ENCODE measurements around the gene SLC35D1. TPM values are rescaled to one million over a fixed set of nuclear protein-coding genes. Genes with fewer than 3 reads are reported as not detected.

Gene SLC35D1
- total RNA-seq, 1 donor from 2014 or later, result 5.6 TPM

DNA sequence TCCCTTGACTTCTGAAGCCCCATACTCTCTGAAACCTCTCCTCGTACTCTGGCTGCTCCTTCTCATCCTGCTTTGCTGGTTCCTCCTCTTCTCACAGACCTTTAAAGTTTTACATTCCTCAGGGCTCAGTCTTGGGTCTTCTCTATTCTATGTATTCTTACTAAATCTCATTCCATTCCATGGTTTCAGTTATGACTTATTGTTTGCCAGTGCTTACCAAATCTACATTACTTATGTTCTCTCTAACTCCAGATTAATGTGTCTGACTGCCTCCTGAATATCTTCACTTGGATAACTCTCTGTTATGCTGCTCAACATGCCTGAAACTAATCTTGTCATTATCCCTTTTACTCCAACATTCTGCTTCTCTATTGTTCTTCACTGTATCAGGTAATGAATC, 5.4 kb upstream of the SLC35D1 start:
- ATAC-seq (no peak), DNase-seq (no peak)
- TF ChIP-seq, protein P1, sequence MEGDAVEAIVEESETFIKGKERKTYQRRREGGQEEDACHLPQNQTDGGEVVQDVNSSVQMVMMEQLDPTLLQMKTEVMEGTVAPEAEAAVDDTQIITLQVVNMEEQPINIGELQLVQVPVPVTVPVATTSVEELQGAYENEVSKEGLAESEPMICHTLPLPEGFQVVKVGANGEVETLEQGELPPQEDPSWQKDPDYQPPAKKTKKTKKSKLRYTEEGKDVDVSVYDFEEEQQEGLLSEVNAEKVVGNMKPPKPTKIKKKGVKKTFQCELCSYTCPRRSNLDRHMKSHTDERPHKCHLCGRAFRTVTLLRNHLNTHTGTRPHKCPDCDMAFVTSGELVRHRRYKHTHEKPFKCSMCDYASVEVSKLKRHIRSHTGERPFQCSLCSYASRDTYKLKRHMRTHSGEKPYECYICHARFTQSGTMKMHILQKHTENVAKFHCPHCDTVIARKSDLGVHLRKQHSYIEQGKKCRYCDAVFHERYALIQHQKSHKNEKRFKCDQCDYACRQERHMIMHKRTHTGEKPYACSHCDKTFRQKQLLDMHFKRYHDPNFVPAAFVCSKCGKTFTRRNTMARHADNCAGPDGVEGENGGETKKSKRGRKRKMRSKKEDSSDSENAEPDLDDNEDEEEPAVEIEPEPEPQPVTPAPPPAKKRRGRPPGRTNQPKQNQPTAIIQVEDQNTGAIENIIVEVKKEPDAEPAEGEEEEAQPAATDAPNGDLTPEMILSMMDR (IDR thresholded peaks at IDR 0.05), result no peak
- no peaks in the 10 kb centered on the region for H3K27me3 ChIP-seq (ENCODE audit: low read depth)
- H3K4me3 ChIP-seq, result no peak overlapping the region
- intact Hi-C loops (cut with DNase I), result no loop called here
- H3K4me1 ChIP-seq, result no peaks in the 10 kb centered on the region
- no peaks in the 10 kb centered on the region for H3K9me3 ChIP-seq
- no peaks in the 10 kb centered on the region for H3K36me3 ChIP-seq
- no peak overlapping the region for H3K27ac ChIP-seq

GRCh38 chr1:67058761-67059160, 4.8 kb upstream of the SLC35D1 start:
- no peak overlapping the region for H3K4me3 ChIP-seq
- H3K27me3 ChIP-seq (ENCODE audit: low read depth), result no peaks in the 10 kb centered on the region
- intact Hi-C loops (cut with DNase I), result no loop called here
- H3K27ac ChIP-seq, result no peak overlapping the region
- no peaks in the 10 kb centered on the region for H3K9me3 ChIP-seq
- no peaks in the 10 kb centered on the region for H3K4me1 ChIP-seq
- ATAC-seq (no peak), DNase-seq (no peak)
- H3K36me3 ChIP-seq, result no peaks in the 10 kb centered on the region
- TF ChIP-seq, protein P1 (IDR thresholded peaks at IDR 0.05), result no peak

DNA sequence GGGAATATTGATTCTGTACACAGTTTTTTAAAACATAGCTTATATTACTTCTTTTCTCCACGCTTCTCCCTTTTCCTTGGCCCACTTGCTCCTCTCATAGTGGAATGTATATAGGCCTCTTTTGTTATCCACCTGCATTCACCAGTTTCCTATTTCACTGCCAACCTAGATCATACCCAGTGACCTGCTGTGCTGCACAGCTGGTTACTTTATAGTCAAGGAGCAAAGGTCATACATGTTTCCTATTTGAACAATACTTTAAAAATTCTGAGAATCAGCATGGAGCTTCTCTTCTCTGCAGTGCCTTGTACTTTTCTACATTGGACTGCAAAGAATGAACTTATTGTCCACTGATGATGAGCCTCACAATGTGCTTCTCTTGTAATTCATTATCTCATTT, 4.3 kb upstream of the SLC35D1 start:
- H3K4me3 ChIP-seq, result no peak overlapping the region
- H3K36me3 ChIP-seq, result no peaks in the 10 kb centered on the region
- no peaks in the 10 kb centered on the region for H3K4me1 ChIP-seq
- TF ChIP-seq, protein P1 (IDR thresholded peaks at IDR 0.05), result no peak
- ATAC-seq, result no peak
- no peaks in the 10 kb centered on the region for H3K27me3 ChIP-seq (ENCODE audit: low read depth)
- DNase-seq, result no peak
- no peaks in the 10 kb centered on the region for H3K9me3 ChIP-seq
- intact Hi-C loops (cut with DNase I), result no loop called here
- H3K27ac ChIP-seq, result no peak overlapping the region

- DNase-seq (no peak), ATAC-seq (peak; percentile 86 to 90)
- H3K4me1 ChIP-seq, result peaks cover 11% of the 10 kb centered on the region
- peaks cover 22% of the 10 kb centered on the region for H3K36me3 ChIP-seq
- no peaks in the 10 kb centered on the region for H3K9me3 ChIP-seq
- TF ChIP-seq, protein P1 (IDR thresholded peaks at IDR 0.05), result no peak
- intact Hi-C loops (cut with DNase I), result no loop called here
- H3K27me3 ChIP-seq (ENCODE audit: low read depth), result no peaks in the 10 kb centered on the region
- H3K4me3 ChIP-seq, result peak overlapping the region; percentile 78
- peak overlapping the region; percentile 94 for H3K27ac ChIP-seq
Measured at GRCh38 chr1:67053535-67053784, 488 bp downstream of the SLC35D1 start.

- Histone ChIP-seq H3K4me3 (peak overlapping the region; percentile 78), H3K27ac (peak overlapping the region; percentile 94), H3K27me3 (ENCODE audit: low read depth) (no peaks in the 10 kb centered on the region), H3K4me1 (peaks cover 11% of the 10 kb centered on the region), H3K36me3 (peaks cover 25% of the 10 kb centered on the region), H3K9me3 (no peaks in the 10 kb centered on the region)
- intact Hi-C loops (cut with DNase I), result no loop called here
- TF ChIP-seq, protein P1 (IDR thresholded peaks at IDR 0.05), result no peak
- DNase-seq (peak; percentile 55), ATAC-seq (peak; percentile 22 to 36)
Measured at GRCh38 chr1:67052741-67053534, 1.0 kb downstream of the SLC35D1 start.
